Caco-2 (cell line): Measurements from ENCODE around the gene RFTN1. TPM values are rescaled to one million over a fixed set of nuclear protein-coding genes. Genes with fewer than 3 reads are reported as not detected.

Experiments
- BruUV-seq: library from RNA; stranded (reverse); fragments of 400-500 nt; replicated peaks from 2 replicates; lab custom pipeline; 2021; lab: Mats Ljungman, UMichigan
- CTCF ChIA-PET: fragments of 300-600 bp; sonication (Branson Sonifier 250); formaldehyde crosslinking; loops from one replicate; lab custom pipeline; 2022; ENCODE audit warnings: antibody characterized with exemption; lab: Charles Lee
- POLR2A ChIA-PET: fragments of 300-600 bp; sonication (Branson Sonifier 250); formaldehyde crosslinking; loops from one replicate; lab custom pipeline; 2022; ENCODE audit warnings: antibody characterized with exemption; lab: Charles Lee
- DNase-seq, 2 experiments: peaks; one replicate each; pipeline versions ENCODE4 v3.0.0 to v3.0.0-alpha.2; 2020 to 2022
- H3K27me3 ChIP-seq: replicated peaks from 2 replicates; pipeline ENCODE4 v1.6.0; 2011; ENCODE audit warnings: low read length; ENCODE audit not compliant: control insufficient read depth, insufficient read depth
- H3K36me3 ChIP-seq: 2 replicates; pipeline ENCODE4 v1.5.1; 2011; ENCODE audit warnings: low read length; ENCODE audit not compliant: control insufficient read depth, insufficient read depth
- H3K4me1 ChIP-seq: fragments of 250-450 bp; sonication (Bioruptor Pico); 2 replicates; pipeline ENCODE4 v1.5.1; 2020; ENCODE audit warnings: mild to moderate bottlenecking
- H3K4me3 ChIP-seq: 2 replicates; pipeline ENCODE4 v1.5.1; 2011; ENCODE audit warnings: low read depth, mild to moderate bottlenecking, control low read depth, low read length
- H3K9me3 ChIP-seq: fragments of 250-450 bp; sonication (Bioruptor Pico); 2 replicates; pipeline ENCODE4 v1.5.1; 2020; ENCODE audit warnings: mild to moderate bottlenecking, moderate library complexity
- H3K27ac Mint-ChIP-seq: one replicate; pipeline ENCODE4 v1.8.0; 2022; ENCODE audit warnings: mixed read lengths; ENCODE audit not compliant: unreplicated experiment
- H3K27me3 Mint-ChIP-seq: one replicate; pipeline ENCODE4 v1.8.0; 2022; ENCODE audit warnings: mixed read lengths; ENCODE audit not compliant: insufficient read depth, unreplicated experiment
- H3K36me3 Mint-ChIP-seq: one replicate; pipeline ENCODE4 v1.8.0; 2022; ENCODE audit warnings: mild to moderate bottlenecking, mixed read lengths; ENCODE audit not compliant: insufficient read depth, unreplicated experiment
- H3K4me1 Mint-ChIP-seq: one replicate; pipeline ENCODE4 v1.8.0; 2022; ENCODE audit warnings: low read depth, mixed read lengths; ENCODE audit not compliant: unreplicated experiment
- H3K4me3 Mint-ChIP-seq: one replicate; pipeline ENCODE4 v1.8.0; 2022; ENCODE audit warnings: mild to moderate bottlenecking, moderate library complexity, mixed read lengths; ENCODE audit not compliant: unreplicated experiment
- H3K9me3 Mint-ChIP-seq: one replicate; pipeline ENCODE4 v1.8.0; 2022; ENCODE audit warnings: mixed read lengths; ENCODE audit not compliant: unreplicated experiment
- intact Hi-C: fragments of 100-400 bp; cut with micrococcal nuclease; formaldehyde crosslinking; loops from one replicate; pipeline ENCODE4 v1.10.0; 2022; ENCODE audit not compliant: unreplicated experiment
- total RNA-seq: library from RNA; stranded (reverse); gene quantifications from 2 replicates; pipeline ENCODE4 v1.2.3, GENCODE V29; 2022
- TF ChIP-seq, protein P1 (sequence below), 2 experiments: fragments of 200-600 bp in 1 of 2; IDR thresholded peaks; 1 replicate in 1 of 2; 2 replicates in 1 of 2; pipeline versions ENCODE4 v1.5.1 to v1.8.0; 2011 to 2022; ENCODE audit warnings: antibody characterized with exemption in 1 of 2, control low read depth in 1 of 2, inconsistent platforms in 1 of 2, low read depth in 1 of 2, low read length in 1 of 2, mild to moderate bottlenecking in 1 of 2, moderate library complexity in 1 of 2; ENCODE audit not compliant: insufficient read depth in 1 of 2, severe bottlenecking in 1 of 2, unreplicated experiment in 1 of 2

The RFTN1 gene
- total RNA-seq, 1 experiment from 2014 or later, result 10.2 TPM

DNA sequence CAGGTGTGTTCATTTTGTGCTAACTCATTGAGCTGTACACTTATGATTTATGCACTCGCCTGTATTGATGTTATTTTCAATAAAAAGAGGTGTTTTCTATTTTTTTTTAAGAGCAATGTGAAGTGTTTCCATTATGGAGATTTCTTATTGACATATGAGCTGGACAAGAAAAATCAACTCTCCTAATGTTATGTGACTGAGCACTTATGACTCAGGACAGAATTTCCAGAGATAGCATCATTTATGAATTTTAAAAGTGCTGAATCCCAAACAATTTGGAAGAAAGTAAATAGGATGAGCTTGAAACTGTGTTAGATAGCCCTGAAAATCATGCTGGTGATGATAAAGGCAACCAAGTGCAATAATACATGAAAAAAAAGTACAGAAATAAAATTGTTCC lies 118.9 kb downstream of the RFTN1 start:
- ChIA-PET CTCF (no interaction called here), POLR2A (no interaction called here)
- Mint-ChIP-seq H3K27me3 (no peaks in the 10 kb centered on the region), H3K9me3 (no peaks in the 10 kb centered on the region), H3K4me1 (peaks cover 4% of the 10 kb centered on the region), H3K4me3 (no peak overlapping the region), H3K36me3 (no peaks in the 10 kb centered on the region), H3K27ac (no peak overlapping the region)
- H3K9me3 ChIP-seq, result no peaks in the 10 kb centered on the region
- TF ChIP-seq, protein P1, sequence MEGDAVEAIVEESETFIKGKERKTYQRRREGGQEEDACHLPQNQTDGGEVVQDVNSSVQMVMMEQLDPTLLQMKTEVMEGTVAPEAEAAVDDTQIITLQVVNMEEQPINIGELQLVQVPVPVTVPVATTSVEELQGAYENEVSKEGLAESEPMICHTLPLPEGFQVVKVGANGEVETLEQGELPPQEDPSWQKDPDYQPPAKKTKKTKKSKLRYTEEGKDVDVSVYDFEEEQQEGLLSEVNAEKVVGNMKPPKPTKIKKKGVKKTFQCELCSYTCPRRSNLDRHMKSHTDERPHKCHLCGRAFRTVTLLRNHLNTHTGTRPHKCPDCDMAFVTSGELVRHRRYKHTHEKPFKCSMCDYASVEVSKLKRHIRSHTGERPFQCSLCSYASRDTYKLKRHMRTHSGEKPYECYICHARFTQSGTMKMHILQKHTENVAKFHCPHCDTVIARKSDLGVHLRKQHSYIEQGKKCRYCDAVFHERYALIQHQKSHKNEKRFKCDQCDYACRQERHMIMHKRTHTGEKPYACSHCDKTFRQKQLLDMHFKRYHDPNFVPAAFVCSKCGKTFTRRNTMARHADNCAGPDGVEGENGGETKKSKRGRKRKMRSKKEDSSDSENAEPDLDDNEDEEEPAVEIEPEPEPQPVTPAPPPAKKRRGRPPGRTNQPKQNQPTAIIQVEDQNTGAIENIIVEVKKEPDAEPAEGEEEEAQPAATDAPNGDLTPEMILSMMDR (IDR thresholded peaks at IDR 0.05; ENCODE audit: insufficient read depth in 1 of 2, low read depth in 1 of 2, low read length in 1 of 2, severe bottlenecking in 1 of 2, unreplicated experiment in 1 of 2), result no peak
- no peak overlapping the region for H3K4me3 ChIP-seq
- H3K27me3 ChIP-seq, result no peaks in the 10 kb centered on the region
- intact Hi-C loops, result no loop called here
- DNase-seq, result no peak
- no peaks in the 10 kb centered on the region for H3K36me3 ChIP-seq
- H3K4me1 ChIP-seq, result no peaks in the 10 kb centered on the region
- BruUV-seq, result no TSS peak

DNA sequence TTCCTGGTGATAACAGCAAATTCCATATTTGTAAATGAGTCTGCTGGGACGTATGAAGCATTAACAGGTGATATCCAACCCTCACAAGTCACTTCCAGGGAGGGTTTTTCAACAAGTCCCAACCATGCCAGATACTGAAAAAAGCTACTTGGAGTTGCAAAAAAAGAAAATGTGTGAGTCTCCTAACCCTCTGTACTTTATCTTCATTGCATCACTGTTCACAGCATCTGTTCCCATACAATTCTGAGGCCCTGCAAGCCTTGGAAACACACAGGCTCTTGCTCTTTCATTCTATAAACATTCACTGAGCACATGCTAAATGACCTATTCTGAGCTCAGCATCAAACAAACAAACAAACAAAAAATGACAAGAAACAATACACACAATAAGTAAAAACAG lies 120.8 kb downstream of the RFTN1 start:
- Mint-ChIP-seq H3K9me3 (no peaks in the 10 kb centered on the region), H3K27ac (no peak overlapping the region), H3K27me3 (no peaks in the 10 kb centered on the region), H3K4me1 (no peaks in the 10 kb centered on the region), H3K4me3 (no peak overlapping the region), H3K36me3 (no peaks in the 10 kb centered on the region)
- CTCF ChIA-PET, result no interaction called here
- POLR2A ChIA-PET, result no interaction called here
- intact Hi-C loops, result no loop called here
- no peaks in the 10 kb centered on the region for H3K4me1 ChIP-seq
- no peak for DNase-seq
- H3K36me3 ChIP-seq, result no peaks in the 10 kb centered on the region
- no peaks in the 10 kb centered on the region for H3K27me3 ChIP-seq
- H3K4me3 ChIP-seq, result no peak overlapping the region
- BruUV-seq, result no TSS peak
- TF ChIP-seq, protein P1 (IDR thresholded peaks at IDR 0.05; ENCODE audit: insufficient read depth in 1 of 2, low read depth in 1 of 2, low read length in 1 of 2, severe bottlenecking in 1 of 2, unreplicated experiment in 1 of 2), result no peak
- no peaks in the 10 kb centered on the region for H3K9me3 ChIP-seq

DNA sequence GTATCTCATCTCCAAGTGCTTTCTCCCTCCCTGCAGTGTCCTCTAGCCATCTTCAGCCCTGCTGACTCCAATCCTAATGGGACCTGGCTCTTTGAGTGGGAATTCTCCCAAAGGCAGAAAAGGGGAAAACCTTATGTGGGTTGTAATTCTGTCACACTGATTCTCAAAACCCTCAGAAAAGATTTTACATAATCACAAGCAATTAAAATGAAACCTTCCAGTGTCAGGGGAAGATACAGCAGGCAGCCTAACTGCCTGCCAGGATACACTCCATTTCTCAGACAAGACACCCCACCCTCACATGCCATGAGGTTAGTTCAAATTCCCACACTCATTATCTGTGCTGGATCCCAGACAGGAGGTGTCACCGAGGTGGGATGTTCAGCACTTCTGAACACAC lies 121.4 kb downstream of the RFTN1 start:
- TF ChIP-seq, protein P1 (IDR thresholded peaks at IDR 0.05; ENCODE audit: insufficient read depth in 1 of 2, low read depth in 1 of 2, low read length in 1 of 2, severe bottlenecking in 1 of 2, unreplicated experiment in 1 of 2), result no peak
- no peaks in the 10 kb centered on the region for H3K9me3 Mint-ChIP-seq
- no peak for DNase-seq
- H3K27ac Mint-ChIP-seq, result no peak overlapping the region
- Histone ChIP-seq H3K9me3 (no peaks in the 10 kb centered on the region), H3K36me3 (no peaks in the 10 kb centered on the region), H3K4me3 (no peak overlapping the region), H3K27me3 (no peaks in the 10 kb centered on the region), H3K4me1 (no peaks in the 10 kb centered on the region)
- H3K4me1 Mint-ChIP-seq, result no peaks in the 10 kb centered on the region
- ChIA-PET CTCF (no interaction called here), POLR2A (no interaction called here)
- no peaks in the 10 kb centered on the region for H3K36me3 Mint-ChIP-seq
- H3K27me3 Mint-ChIP-seq, result no peaks in the 10 kb centered on the region
- no TSS peak for BruUV-seq
- H3K4me3 Mint-ChIP-seq, result no peak overlapping the region
- intact Hi-C loops, result no loop called here
